Stomach (tissue), 9 donors: ENCODE data around the gene PRKCE. TPM values are rescaled to one million over a fixed set of nuclear protein-coding genes. Genes with fewer than 3 reads are reported as not detected.

Source experiments
- DNase-seq, 2 donors: peaks; one replicate each; pipeline versions ENCODE4 v3.0.0 to v3.0.0-alpha.2; 2013 to 2019
- H3K27ac ChIP-seq, 5 donors: fragments of 200-600 bp in 4 of 5; sonication (generic) in 4 of 5; one replicate each; pipeline ENCODE4 v1.5.1; 2013 to 2019; ENCODE audit warnings: mild to moderate bottlenecking in 1 of 5, moderate library complexity in 1 of 5
- H3K27me3 ChIP-seq, 3 donors: fragments of 200-600 bp; sonication (generic); one replicate each; pipeline ENCODE4 v1.5.1; 2017 to 2019; ENCODE audit warnings: mixed run types in 1 of 3
- H3K36me3 ChIP-seq, 4 donors: fragments of 200-600 bp; sonication (generic); 1 replicate in 3 of 4; 2 replicates in 1 of 4; pipeline ENCODE4 v1.5.1; 2016 to 2019
- H3K4me1 ChIP-seq, 4 donors: fragments of 200-600 bp; sonication (generic); one replicate each; pipeline ENCODE4 v1.5.1; 2016 to 2019
- H3K4me3 ChIP-seq, 4 donors: fragments of 200-600 bp; sonication (generic) in 3 of 4; one replicate each; pipeline ENCODE4 v1.5.1; 2016 to 2019; ENCODE audit warnings: mild to moderate bottlenecking in 1 of 4
- H3K9me3 ChIP-seq, 4 donors: fragments of 200-600 bp; sonication (generic); one replicate each; pipeline ENCODE4 v1.5.1; 2016 to 2019
- EP300 ChIP-seq: sonication (generic); formaldehyde crosslinking; IDR thresholded peaks from one replicate; pipeline ENCODE4 v1.6.1; 2017; ENCODE audit warnings: antibody characterized with exemption
- POLR2A ChIP-seq, 4 donors: fragments of 450-650 bp; IDR thresholded peaks; one replicate each; pipeline ENCODE4 v1.6.1; 2016; ENCODE audit warnings: antibody characterized with exemption in 4 of 4, control low read depth in 2 of 4, mild to moderate bottlenecking in 1 of 4, moderate library complexity in 1 of 4
- POLR2AphosphoS5 ChIP-seq, 3 donors: sonication (generic); formaldehyde crosslinking; IDR thresholded peaks; one replicate each; pipeline ENCODE4 v1.6.1; 2016; ENCODE audit warnings: antibody characterized with exemption in 3 of 3
- WGBS, 5 donors: extraction: QIAGEN DNeasy Blood & Tissue Kit in 3 of 5; methylation state at CpG; one replicate each; pipeline versions ENCODE4 v1.1.5 to v1.1.7; 2013 to 2018; 5-methylcytosine and 5-hydroxymethylcytosine counted together
- intact Hi-C: fragments of 100-400 bp; cut with DNase I; formaldehyde crosslinking; loops from one replicate; pipeline ENCODE4 v1.15.1; 2023; ENCODE audit warnings: low total_unique reads
- polyA plus RNA-seq, 3 donors: library from polyadenylated mRNA; stranded (reverse); fragments of 200-250 nt; gene quantifications; one replicate each; pipeline ENCODE4 v1.2.3, GENCODE V29; 2013
- total RNA-seq, 5 donors: library from RNA; depleted of rRNA; stranded (reverse); fragments of >200 nt; gene quantifications; one replicate each; pipeline versions ENCODE4 v1.1.0 to v1.2.3, GENCODE V29; 2014 to 2016
- TF ChIP-seq, protein P1 (sequence below), 7 experiments: fragments of 450-650 bp in 4 of 7; fragments of 200-600 bp in 3 of 7; sonication (generic) in 3 of 7; IDR thresholded peaks; one replicate each; pipeline ENCODE4 v1.5.1; 2016 to 2019; ENCODE audit warnings: antibody characterized with exemption in 7 of 7, control low read depth in 2 of 7, mild to moderate bottlenecking in 1 of 7
- donor health status: healthy with polysubstance abuse.
- donor health status: Bipolar disorder and iron deficiency.
- donor health status: healthy.

The PRKCE gene
- total and polyA plus RNA-seq, 8 donors: 2.0 to 92.0 (median 10.0) TPM

DNA sequence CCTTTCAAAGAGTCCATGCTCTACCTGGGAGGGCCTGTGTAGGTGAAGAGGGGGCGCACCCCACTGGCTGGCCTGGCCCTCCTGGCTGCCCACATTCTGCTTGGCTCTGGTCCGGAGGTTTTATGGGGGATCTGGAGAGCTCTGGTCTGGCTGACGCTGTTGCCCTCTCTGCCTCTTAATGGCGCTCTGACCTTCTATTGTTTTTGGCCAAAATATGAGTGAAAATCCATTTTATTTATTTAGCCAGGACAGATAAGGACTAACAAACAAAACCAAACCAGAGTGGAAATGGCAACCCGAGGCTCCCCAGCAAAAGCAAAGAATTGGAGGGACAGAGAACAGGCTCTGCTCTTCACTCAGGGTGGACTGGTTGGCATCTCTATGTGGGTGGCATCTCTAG lies 45.7 kb downstream of the PRKCE start:
- Histone ChIP-seq H3K4me3 (no peak overlapping the region), H3K36me3 (no peaks in the 10 kb centered on the region), H3K27me3 (no peaks in the 10 kb centered on the region), H3K4me1 (peaks cover 0 to 40% (median 19%) of the 10 kb centered on the region in 4 donors), H3K27ac (no peak overlapping the region), H3K9me3 (no peaks in the 10 kb centered on the region)
- 55 to 84% (median 80%) methylated on average over 5 of the region's 5 CpGs for WGBS, 5 donors
- DNase-seq: no peak
- TF ChIP-seq POLR2AphosphoS5 (IDR thresholded peaks at IDR 0.05): no peak
- TF ChIP-seq EP300: no peak
- no peak for TF ChIP-seq POLR2A (IDR thresholded peaks at IDR 0.05)
- TF ChIP-seq, protein P1, sequence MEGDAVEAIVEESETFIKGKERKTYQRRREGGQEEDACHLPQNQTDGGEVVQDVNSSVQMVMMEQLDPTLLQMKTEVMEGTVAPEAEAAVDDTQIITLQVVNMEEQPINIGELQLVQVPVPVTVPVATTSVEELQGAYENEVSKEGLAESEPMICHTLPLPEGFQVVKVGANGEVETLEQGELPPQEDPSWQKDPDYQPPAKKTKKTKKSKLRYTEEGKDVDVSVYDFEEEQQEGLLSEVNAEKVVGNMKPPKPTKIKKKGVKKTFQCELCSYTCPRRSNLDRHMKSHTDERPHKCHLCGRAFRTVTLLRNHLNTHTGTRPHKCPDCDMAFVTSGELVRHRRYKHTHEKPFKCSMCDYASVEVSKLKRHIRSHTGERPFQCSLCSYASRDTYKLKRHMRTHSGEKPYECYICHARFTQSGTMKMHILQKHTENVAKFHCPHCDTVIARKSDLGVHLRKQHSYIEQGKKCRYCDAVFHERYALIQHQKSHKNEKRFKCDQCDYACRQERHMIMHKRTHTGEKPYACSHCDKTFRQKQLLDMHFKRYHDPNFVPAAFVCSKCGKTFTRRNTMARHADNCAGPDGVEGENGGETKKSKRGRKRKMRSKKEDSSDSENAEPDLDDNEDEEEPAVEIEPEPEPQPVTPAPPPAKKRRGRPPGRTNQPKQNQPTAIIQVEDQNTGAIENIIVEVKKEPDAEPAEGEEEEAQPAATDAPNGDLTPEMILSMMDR (IDR thresholded peaks at IDR 0.05): no peak
- intact Hi-C loops: no loop called here

DNA sequence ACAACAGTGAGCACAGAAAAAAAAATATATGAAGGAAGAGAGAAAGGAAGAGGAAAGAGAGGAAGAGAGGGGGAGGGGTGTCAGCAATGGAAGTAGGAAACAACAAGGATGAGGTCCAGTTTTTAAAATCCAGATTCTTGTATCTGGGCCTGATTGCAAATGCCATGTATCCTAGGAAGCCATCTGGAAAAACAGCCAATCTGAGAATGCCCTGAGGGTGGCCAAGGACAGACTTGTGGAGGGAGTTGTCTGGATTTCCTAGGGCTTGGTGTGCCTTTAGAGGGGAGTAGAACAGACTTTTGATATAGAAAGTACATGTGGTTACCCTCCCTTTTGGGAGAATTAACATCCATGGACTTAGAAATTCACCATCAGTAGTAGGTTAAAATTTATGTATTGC lies 47.1 kb downstream of the PRKCE start:
- H3K27me3 ChIP-seq: no peaks in the 10 kb centered on the region
- peak overlapping the region in 1 of 5 donors; percentile 25 for H3K27ac ChIP-seq
- H3K4me3 ChIP-seq: no peak overlapping the region
- H3K9me3 ChIP-seq: no peaks in the 10 kb centered on the region
- H3K36me3 ChIP-seq: no peaks in the 10 kb centered on the region
- no peak for DNase-seq
- intact Hi-C loops: no loop called here
- peaks cover 0 to 38% (median 19%) of the 10 kb centered on the region in 4 donors for H3K4me1 ChIP-seq
- TF ChIP-seq POLR2A (IDR thresholded peaks at IDR 0.05): no peak
- TF ChIP-seq EP300: no peak
- no peak for TF ChIP-seq POLR2AphosphoS5 (IDR thresholded peaks at IDR 0.05)
- TF ChIP-seq, protein P1 (IDR thresholded peaks at IDR 0.05): no peak

DNA sequence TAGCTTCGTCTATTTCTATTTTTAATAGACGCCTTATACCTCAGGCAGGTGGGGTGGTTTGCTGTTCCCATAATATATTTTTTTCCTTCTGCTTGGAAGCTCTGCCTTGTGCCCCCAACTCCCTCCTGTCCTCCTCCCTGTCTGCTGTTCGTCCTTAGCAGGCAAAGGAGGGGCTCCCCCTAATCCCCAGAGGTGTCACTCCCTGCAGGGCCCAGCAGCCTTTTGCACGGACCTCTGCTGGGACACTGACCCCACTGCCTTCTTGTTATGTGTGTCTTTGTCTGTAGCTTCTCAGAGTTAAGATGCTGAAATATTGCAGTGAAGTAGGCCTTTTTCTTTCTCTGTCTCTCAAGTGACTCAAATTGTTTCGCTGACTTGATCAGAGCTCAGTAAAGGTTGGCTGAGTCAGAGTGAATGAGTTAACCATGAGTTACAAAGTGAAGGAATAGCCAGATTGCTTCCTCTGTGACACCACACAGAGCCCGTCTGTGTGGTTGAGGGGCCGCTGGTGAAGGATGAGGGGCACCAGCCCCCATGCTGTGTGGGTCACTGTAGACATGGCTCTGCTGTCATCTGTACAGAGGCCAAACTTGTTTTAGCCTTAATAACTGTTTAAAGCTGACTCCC lies 47.7 kb downstream of the PRKCE start:
- Histone ChIP-seq H3K36me3 (no peaks in the 10 kb centered on the region), H3K9me3 (no peaks in the 10 kb centered on the region), H3K27me3 (no peaks in the 10 kb centered on the region), H3K4me3 (no peak overlapping the region), H3K27ac (peak overlapping the region in 4 of 5 donors; percentile 13 to 58 (median 22)), H3K4me1 (peaks cover 0 to 38% (median 19%) of the 10 kb centered on the region in 4 donors)
- WGBS, 5 donors: 76 to 87% (median 85%) methylated on average over 7 of the region's 7 CpGs
- intact Hi-C loops: no loop called here
- TF ChIP-seq POLR2A (IDR thresholded peaks at IDR 0.05): no peak
- TF ChIP-seq POLR2AphosphoS5 (IDR thresholded peaks at IDR 0.05): no peak
- no peak for TF ChIP-seq EP300
- TF ChIP-seq, protein P1 (IDR thresholded peaks at IDR 0.05): no peak
- no peak for DNase-seq

DNA sequence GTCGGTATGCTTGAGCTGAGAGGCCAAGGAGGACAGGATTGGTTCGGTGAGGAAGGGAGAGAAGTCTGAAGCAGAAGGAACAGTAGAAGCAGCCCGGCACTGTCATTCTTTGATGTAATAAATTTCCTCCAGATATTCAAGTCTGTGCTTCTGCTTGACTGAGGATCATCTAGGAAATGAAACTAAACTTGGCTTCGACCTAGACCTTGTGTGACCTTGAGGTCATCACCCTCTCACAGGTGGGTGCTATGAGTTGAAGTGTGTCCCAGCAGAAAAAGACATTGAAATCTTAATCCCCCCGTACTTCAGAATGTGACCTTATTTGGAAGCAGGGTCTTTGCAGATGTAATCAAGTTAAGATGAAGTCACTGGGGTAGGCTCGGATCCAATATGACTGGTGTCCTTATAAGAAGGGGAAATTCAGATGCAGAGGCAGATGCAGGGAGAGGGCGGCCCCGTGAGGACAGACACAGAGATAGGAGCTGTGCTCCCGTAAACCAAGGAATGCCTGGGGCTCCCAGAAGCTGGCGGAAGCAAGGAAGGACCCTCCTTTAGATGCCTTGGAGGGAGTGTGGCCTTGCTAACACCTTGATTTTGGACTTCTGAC lies 49.0 kb downstream of the PRKCE start:
- DNase-seq: peak in 1 of 2 donors; percentile 56
- 67 to 91% (median 87%) methylated on average over 10 of the region's 10 CpGs for WGBS, 5 donors
- intact Hi-C loops: no loop called here
- no peaks in the 10 kb centered on the region for H3K9me3 ChIP-seq
- no peaks in the 10 kb centered on the region for H3K27me3 ChIP-seq
- H3K4me1 ChIP-seq: peaks cover 0 to 51% (median 26%) of the 10 kb centered on the region in 4 donors
- no peaks in the 10 kb centered on the region for H3K36me3 ChIP-seq
- H3K4me3 ChIP-seq: no peak overlapping the region
- TF ChIP-seq EP300 (no peak), POLR2AphosphoS5 (IDR thresholded peaks at IDR 0.05) (no peak), POLR2A (IDR thresholded peaks at IDR 0.05) (no peak)
- TF ChIP-seq, protein P1 (IDR thresholded peaks at IDR 0.05): no peak
- H3K27ac ChIP-seq: peak overlapping the region in 3 of 5 donors; percentile 0 to 58 (median 25)
